ENCODE results near the gene RLF.

DNA sequence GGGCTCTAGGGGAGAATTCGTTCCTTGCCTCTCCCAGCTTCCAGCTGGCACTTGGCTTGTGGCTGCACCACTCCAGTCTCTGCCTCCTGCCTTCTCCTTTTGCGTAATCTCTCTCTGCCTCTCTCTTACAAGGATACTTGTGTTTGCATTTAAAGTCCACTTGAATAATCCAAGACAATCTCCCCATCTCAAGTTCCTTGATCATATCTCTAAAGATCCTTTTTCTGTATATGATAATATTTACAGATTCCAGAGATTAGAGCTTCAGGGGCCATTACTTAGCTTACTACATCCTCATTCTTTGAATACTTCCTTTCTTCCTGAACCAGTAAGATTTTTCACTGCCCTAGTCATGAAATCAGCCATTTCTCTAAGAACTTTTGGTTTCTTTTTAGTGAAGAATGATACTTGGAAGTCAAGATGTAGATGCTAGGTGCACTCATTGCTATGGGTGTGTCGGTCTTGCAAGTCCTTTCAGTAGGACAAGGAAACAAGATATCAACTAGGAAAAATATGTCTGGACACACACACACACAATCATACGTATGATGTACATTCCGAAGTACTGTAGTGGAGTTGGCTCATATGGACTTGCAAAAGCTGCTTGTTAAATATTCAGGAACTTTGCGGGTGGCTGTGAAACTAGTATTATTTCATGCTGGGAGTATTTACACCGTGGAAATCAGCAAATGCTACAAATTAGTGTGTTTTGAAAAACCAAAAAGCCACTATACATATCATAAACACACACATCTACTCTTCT lies 20.8 kb upstream of the RLF start:
- TF ChIP-seq, protein P1, sequence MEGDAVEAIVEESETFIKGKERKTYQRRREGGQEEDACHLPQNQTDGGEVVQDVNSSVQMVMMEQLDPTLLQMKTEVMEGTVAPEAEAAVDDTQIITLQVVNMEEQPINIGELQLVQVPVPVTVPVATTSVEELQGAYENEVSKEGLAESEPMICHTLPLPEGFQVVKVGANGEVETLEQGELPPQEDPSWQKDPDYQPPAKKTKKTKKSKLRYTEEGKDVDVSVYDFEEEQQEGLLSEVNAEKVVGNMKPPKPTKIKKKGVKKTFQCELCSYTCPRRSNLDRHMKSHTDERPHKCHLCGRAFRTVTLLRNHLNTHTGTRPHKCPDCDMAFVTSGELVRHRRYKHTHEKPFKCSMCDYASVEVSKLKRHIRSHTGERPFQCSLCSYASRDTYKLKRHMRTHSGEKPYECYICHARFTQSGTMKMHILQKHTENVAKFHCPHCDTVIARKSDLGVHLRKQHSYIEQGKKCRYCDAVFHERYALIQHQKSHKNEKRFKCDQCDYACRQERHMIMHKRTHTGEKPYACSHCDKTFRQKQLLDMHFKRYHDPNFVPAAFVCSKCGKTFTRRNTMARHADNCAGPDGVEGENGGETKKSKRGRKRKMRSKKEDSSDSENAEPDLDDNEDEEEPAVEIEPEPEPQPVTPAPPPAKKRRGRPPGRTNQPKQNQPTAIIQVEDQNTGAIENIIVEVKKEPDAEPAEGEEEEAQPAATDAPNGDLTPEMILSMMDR (IDR thresholded peaks at IDR 0.05), result no peak
- no peak for TF ChIP-seq POLR2AphosphoS5 (IDR thresholded peaks at IDR 0.05)
